Colonic mucosa (tissue), 4 donors: Measurements from ENCODE around the gene SYNDIG1. TPM values are rescaled to one million over a fixed set of nuclear protein-coding genes. Genes with fewer than 3 reads are reported as not detected.

Experiments
- DNase-seq: peaks from one replicate; pipeline ENCODE4 v3.0.0-alpha.2; 2020
- H3K27ac ChIP-seq: fragments of 200-600 bp; one replicate; pipeline ENCODE4 v1.8.0; 2021
- H3K27me3 ChIP-seq: fragments of 200-600 bp; one replicate; pipeline ENCODE4 v1.8.0; 2021
- H3K36me3 ChIP-seq: fragments of 200-600 bp; one replicate; pipeline ENCODE4 v1.8.0; 2021
- H3K4me1 ChIP-seq: fragments of 200-600 bp; one replicate; pipeline ENCODE4 v1.8.0; 2021; ENCODE audit warnings: mild to moderate bottlenecking
- H3K4me3 ChIP-seq: fragments of 200-600 bp; one replicate; pipeline ENCODE4 v1.8.0; 2021
- H3K9ac ChIP-seq, 2 donors: one replicate each; pipeline ENCODE4 v1.7.0; 2013; ENCODE audit warnings: control low read depth in 2 of 2, low read depth in 2 of 2, low read length in 2 of 2
- H3K9me3 ChIP-seq: fragments of 200-600 bp; one replicate; pipeline ENCODE4 v1.8.0; 2021
- intact Hi-C: fragments of 100-400 bp; cut with DNase I; formaldehyde crosslinking; loops from one replicate; pipeline ENCODE4 v1.14.1; 2022
- total RNA-seq, 2 donors: library from RNA; stranded (reverse); fragmentation: NEBNext Ultra II Directional in 1 of 2; extraction: Animal tissue kit (Norgen Biotek cat#: 25700) in 1 of 2; gene quantifications; one replicate each; pipeline ENCODE4 v1.2.1, GENCODE V29; 2021
- TF ChIP-seq, protein P1 (sequence below): fragments of 200-600 bp; IDR thresholded peaks from one replicate; pipeline ENCODE4 v1.8.0; 2022; ENCODE audit warnings: antibody characterized with exemption, mild to moderate bottlenecking
- donor health status: healthy.
- donor health status: DM: no; HTN: no; CAD: no.
- donor health status: DM: no; HTN: no; CAD: no.

SYNDIG1 gene
- total RNA-seq, 2 donors from 2014 or later = 0.10 to 0.19 TPM

- Histone ChIP-seq H3K27me3 (no peaks in the 10 kb centered on the region), H3K27ac (no peak overlapping the region), H3K9me3 (no peaks in the 10 kb centered on the region), H3K4me3 (no peak overlapping the region), H3K36me3 (no peaks in the 10 kb centered on the region), H3K9ac (no peak overlapping the region), H3K4me1 (no peaks in the 10 kb centered on the region)
- intact Hi-C loops = no loop called here
- TF ChIP-seq, protein P1, sequence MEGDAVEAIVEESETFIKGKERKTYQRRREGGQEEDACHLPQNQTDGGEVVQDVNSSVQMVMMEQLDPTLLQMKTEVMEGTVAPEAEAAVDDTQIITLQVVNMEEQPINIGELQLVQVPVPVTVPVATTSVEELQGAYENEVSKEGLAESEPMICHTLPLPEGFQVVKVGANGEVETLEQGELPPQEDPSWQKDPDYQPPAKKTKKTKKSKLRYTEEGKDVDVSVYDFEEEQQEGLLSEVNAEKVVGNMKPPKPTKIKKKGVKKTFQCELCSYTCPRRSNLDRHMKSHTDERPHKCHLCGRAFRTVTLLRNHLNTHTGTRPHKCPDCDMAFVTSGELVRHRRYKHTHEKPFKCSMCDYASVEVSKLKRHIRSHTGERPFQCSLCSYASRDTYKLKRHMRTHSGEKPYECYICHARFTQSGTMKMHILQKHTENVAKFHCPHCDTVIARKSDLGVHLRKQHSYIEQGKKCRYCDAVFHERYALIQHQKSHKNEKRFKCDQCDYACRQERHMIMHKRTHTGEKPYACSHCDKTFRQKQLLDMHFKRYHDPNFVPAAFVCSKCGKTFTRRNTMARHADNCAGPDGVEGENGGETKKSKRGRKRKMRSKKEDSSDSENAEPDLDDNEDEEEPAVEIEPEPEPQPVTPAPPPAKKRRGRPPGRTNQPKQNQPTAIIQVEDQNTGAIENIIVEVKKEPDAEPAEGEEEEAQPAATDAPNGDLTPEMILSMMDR = no peak
- no peak for DNase-seq
These were observed 74.3 kb downstream of the SYNDIG1 start for GRCh38 chr20:24543741-24544140.

- no peak for DNase-seq
- Histone ChIP-seq H3K27ac (no peak overlapping the region), H3K9me3 (no peaks in the 10 kb centered on the region), H3K9ac (no peak overlapping the region), H3K4me3 (no peak overlapping the region), H3K4me1 (no peaks in the 10 kb centered on the region), H3K27me3 (no peaks in the 10 kb centered on the region), H3K36me3 (no peaks in the 10 kb centered on the region)
- intact Hi-C loops = no loop called here
- TF ChIP-seq, protein P1 = no peak
These were observed 74.9 kb downstream of the SYNDIG1 start for GRCh38 chr20:24544371-24544770.

GRCh38 chr20:24545168-24545567, 75.7 kb downstream of the SYNDIG1 start:
- no peaks in the 10 kb centered on the region for H3K27me3 ChIP-seq
- H3K27ac ChIP-seq = no peak overlapping the region
- H3K9ac ChIP-seq = no peak overlapping the region
- no peaks in the 10 kb centered on the region for H3K36me3 ChIP-seq
- H3K4me1 ChIP-seq = no peaks in the 10 kb centered on the region
- no peak overlapping the region for H3K4me3 ChIP-seq
- no peaks in the 10 kb centered on the region for H3K9me3 ChIP-seq
- intact Hi-C loops = no loop called here
- TF ChIP-seq, protein P1 = no peak
- DNase-seq = no peak

DNA sequence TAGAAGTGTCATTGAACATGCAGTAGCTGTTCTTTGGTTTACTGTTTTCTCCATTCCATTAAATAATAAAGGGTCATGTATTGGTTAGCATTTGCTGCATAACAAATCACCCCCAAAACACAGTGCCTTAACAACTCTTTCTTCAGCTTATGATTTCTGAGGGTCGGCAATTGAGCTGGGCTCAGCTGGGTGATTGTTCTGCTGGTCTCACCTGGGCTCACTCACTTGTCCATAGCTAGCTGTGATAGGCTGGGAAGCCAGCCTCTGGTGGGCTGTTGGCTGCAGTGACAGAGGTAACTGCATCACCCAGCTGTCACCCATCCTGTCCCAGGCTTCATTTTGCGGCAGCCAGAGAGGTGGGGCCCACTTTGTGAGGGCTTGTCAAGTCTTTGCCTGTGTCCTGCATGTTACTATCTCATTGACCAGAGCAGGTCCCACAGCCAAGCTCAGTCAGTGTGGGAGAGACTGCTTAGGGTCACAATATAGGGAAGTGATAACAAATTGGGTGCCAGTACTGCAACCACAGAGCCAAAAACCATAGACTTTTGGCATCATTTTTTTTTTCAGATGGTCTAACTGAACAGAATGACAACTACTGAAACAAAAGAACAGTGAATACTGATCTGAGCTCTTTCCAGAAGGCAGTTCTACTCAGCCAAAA, 76.9 kb downstream of the SYNDIG1 start:
- DNase-seq = no peak
- no peaks in the 10 kb centered on the region for H3K4me1 ChIP-seq
- no peak overlapping the region for H3K27ac ChIP-seq
- H3K4me3 ChIP-seq = no peak overlapping the region
- no peaks in the 10 kb centered on the region for H3K36me3 ChIP-seq
- H3K27me3 ChIP-seq = no peaks in the 10 kb centered on the region
- TF ChIP-seq, protein P1 = no peak
- H3K9me3 ChIP-seq = no peaks in the 10 kb centered on the region
- intact Hi-C loops = no loop called here
- H3K9ac ChIP-seq = no peak overlapping the region

DNA sequence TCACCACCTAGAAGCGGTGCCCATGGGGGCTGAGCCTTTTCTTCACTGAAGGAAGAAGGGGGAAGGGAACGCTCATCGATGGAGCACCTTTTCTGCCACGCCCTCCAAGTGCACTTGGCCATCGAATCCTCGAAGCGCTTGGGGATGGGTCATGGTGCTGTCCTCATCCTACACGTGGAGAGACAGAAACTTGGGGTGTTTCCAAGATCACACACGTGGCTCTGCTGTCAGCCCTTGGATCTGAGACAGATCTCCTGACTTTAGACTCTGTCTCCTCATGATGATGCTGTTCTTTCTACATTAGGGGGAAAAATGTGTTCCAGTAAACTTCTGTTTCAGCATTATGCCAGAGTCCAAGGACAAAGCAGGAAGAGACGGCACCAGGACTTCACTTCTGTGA, 78.5 kb downstream of the SYNDIG1 start:
- no peak overlapping the region for H3K27ac ChIP-seq
- no peak overlapping the region for H3K4me3 ChIP-seq
- no peak overlapping the region for H3K9ac ChIP-seq
- H3K9me3 ChIP-seq = no peaks in the 10 kb centered on the region
- H3K36me3 ChIP-seq = no peaks in the 10 kb centered on the region
- TF ChIP-seq, protein P1 = no peak
- DNase-seq = no peak
- no peaks in the 10 kb centered on the region for H3K27me3 ChIP-seq
- intact Hi-C loops = no loop called here
- H3K4me1 ChIP-seq = no peaks in the 10 kb centered on the region
